GM21447 (cell line): ENCODE measurements around the gene PCDHGA3.
"Not testable (repeated sequence)": the region's sequence is repeated elsewhere in the genome, so short reads cannot be mapped to it uniquely, and the experiment has no call there.

Experiments used
- ATAC-seq: cut with Tn5 transposase; IDR thresholded peaks from one replicate; pipeline ENCODE4 v1.9.1; 2021; ENCODE audit not compliant: unreplicated experiment

Gene PCDHGA3

DNA sequence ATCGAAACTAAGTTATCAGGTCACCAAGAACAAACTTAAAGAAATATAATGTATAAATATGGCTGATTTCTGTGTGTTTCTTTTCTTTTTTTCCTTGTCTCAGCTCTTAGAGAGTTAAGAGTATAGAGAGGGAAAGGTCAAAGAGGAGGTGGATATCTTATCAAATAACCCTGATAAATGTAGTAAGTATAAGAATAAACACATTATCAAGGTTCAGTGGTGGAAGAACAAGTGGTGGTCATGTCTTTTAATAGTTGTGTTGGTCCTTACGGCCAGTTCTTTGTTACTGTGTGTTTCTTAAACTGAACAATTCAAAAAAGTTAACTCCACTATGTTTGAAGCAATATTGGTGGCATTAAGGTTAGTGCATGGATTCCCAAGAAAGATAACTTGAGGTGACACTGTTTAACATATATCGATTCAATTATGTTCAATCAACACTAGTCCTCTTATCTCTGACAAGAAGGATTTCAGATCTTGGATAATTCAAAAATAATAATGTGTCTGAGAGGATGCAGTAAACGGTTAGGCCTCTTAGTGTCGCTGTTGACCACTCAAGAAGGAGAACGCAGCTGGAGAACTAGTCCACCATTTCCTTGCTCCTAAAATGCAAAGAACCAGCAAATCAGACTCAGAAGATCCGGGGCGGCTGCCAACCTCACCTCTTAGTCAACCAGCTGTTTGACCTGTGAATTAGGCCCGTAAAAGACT is at the start of gene PCDHGA3:
PCDHGA3 (plus strand) TSS at position 588 of the 711 bp plus-strand sequence. CDS start 205 bp downstream, outside the sequence.
- ATAC-seq = no peak

GRCh38 chr5:141298376-141298775 is 45.3 kb upstream of the PCDHGA3 start:
- no peak for ATAC-seq

DNA sequence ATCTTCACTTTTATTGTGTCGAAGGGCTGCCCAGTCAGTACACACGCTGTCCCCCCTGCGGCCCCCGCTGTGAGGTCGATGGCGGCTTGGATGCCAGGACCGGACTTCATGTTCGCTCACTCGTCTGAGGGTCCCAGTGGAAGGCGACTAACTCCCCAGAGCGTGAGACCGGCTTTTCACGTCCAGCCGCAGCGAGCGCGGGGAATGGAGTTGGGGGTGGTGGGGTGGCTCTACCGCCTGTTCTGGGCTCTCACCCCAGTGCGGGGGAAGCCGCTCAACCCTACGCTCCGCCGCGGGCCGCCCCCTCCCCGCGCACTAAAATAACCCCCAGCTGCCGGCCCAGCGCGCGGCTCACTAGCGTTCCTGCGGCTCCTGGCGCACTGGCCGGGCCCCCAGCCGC is 39.9 kb upstream of the PCDHGA3 start, which contains the start of gene SLC25A2:
SLC25A2 (minus strand) TSS at position 294 of the 400 bp plus-strand sequence; CDS start at position 110, 184 bp downstream.
- no peak for ATAC-seq

- ATAC-seq = no peak
Measured at GRCh38 chr5:141306630-141307029, 37.0 kb upstream of the PCDHGA3 start.

DNA sequence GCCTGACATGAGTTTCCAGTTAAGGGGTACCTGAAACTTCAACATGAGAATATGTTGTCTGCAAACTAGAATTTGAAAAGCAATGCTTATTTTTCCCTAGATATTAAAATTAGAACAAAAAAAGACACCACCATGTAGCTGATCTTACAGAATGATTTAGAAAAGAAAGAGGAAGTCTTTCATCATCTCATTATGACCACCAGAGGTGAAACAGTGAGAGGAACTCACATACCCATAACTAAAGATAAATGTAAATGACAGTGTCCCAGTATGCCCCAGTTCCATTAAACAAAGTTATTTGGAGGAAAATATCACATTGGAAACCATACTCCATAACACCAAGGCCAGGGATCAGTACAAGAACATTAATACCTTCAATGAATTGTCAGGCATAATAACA is 29.9 kb upstream of the PCDHGA3 start:
- ATAC-seq = no peak

DNA sequence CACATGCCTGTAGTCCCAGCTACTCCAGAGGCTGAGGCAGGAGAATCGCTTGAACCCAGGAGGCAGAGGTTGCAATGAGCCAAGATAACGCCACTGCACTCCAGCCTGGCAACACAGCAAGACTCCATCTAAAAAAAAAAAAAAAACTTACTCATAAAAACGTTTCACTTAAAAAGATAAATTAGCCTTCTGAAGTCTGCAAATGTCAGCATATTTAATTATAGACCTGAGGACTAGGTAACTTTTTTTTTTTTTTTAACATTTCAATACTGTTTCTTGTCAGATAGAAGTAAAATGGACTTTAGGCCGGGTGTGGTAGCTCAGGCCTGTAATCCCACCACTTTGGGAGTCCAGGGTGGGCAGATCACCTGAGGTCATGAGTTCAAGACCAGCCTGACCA is 26.7 kb upstream of the PCDHGA3 start:
- not testable (repeated sequence) for ATAC-seq

DNA sequence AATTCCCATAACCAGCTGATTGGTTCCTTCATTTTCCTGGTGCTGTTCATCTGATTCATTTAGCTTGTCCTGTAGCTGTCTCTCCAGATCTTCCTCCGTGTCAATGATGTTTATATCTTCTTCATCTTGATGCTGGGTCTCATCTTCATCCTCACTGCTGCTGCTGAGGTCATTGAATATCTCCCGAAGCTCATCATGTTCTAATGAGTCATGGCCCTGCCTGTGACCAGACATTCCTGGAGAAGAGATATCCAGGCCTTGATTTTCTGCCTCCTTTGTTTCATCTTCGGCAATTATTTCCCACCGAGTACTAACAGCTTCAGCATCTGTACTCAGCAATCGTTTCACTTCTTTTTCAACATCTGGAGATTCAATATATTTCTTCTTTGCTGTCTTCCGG is 24.4 kb upstream of the PCDHGA3 start:
- ATAC-seq = no peak

- no peak for ATAC-seq
Measured at GRCh38 chr5:141319699-141320098, 23.9 kb upstream of the PCDHGA3 start.

- peak; percentile 91 for ATAC-seq
Measured at GRCh38 chr5:141320225-141321169, 23.1 kb upstream of the PCDHGA3 start, which contains the start of gene TAF7. Gene TAF7 (minus strand): TSS chr5:141320784. CDS start chr5:141320044, 740 bp downstream.

DNA sequence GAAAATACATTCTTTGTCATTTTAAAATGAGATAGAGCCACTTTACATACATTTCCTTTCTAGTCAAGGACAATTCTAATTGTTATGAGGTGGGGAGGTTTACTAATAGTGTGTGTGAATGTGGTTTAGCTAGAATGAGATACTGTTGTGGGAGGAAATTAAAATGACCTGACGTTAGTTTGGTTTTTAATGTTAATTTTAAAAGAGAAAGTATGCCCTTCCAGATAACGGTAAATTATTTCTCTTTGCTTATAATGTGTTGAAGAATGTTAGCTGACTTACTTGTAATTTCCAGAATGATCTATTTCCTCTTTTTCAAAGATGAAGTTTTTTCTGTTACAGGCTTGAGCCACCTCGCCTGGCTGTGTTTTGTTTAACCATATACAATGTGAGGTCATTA is 21.4 kb upstream of the PCDHGA3 start:
- no peak for ATAC-seq

- ATAC-seq = peak; percentile 74
Measured at GRCh38 chr5:141326088-141326854, 17.4 kb upstream of the PCDHGA3 start.

GRCh38 chr5:141328231-141328630 is 15.4 kb upstream of the PCDHGA3 start:
- no peak for ATAC-seq

DNA sequence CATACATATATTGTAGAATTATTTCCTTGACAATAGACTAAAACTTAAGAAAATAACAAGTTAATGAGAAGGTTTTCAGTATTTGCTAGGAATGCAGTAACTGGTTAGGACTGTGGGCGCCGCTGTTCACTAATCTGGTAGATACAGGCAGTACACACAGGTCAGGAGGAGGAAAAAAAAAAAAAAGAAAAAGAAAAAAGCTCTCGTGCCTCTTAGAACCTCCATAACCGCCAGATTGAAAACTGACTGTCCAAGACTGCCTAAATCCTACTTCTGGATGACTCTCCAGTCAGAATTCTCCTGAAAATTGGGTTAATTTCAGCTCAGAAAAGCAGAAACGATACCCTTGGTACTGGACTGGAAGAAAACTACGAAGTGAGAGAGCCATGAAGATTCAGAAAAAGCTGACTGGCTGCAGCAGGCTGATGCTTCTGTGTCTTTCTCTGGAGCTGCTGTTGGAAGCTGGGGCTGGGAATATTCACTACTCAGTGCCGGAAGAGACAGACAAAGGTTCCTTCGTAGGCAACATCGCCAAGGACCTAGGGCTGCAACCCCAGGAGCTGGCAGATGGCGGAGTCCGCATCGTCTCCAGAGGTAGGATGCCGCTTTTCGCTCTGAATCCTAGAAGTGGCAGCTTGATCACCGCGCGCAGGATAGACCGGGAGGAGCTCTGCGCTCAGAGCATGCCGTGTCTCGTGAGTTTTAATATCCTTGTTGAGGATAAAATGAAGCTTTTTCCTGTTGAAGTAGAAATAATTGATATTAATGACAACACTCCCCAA is 13.1 kb upstream of the PCDHGA3 start, which contains the start of gene PCDHGA1:
PCDHGA1 (plus strand) TSS at position 216 of the 782 bp plus-strand sequence.
- no peak for ATAC-seq

GRCh38 chr5:141332571-141332970 is 11.1 kb upstream of the PCDHGA3 start:
- not testable (repeated sequence) for ATAC-seq

GRCh38 chr5:141338538-141339306 is 4.9 kb upstream of the PCDHGA3 start, which contains the start of gene PCDHGA2:
Gene PCDHGA2 (plus strand): TSS chr5:141338760.
- ATAC-seq = no peak

GRCh38 chr5:141340781-141341354 is 2.8 kb upstream of the PCDHGA3 start:
- ATAC-seq = not testable (repeated sequence)

DNA sequence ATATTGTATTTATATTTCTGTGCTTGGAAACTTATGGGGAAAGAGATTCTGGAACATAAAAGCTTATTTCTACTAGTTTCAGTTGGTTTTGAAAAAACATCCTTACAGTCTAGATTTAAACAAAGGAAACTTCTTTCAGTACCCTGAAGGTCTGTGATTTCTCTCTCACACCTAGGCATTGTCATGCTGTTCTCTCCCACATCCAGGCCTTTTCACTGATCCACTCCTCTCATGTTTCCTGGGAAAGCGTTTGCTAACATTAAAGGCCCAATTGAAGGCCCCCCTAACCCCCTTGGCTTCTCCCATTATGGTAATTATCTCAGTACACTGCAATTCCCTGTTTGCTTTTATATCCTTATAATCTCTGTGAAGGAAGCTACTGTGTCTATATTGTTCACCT is 856 bp upstream of the PCDHGA3 start:
- no peak for ATAC-seq

DNA sequence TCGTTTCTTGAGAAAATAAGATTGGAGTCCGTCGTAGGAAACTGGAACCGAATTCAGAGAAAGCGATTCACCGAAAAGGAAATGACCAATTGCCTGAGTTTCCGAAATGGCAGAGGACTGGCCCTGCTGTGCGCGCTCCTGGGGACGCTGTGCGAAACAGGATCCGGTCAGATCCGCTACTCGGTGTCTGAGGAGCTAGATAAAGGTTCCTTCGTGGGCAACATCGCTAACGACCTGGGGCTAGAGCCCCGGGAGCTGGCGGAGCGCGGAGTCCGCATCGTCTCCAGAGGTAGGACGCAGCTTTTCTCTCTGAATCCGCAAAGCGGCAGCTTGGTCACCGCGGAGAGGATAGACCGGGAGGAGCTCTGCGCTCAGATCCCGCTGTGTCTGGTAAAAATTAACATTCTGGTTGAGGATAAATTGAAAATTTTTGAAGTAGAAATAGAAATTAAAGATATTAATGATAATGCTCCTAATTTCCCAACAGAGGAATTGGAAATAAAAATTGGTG is 379 bp downstream of the PCDHGA3 start:
- no peak for ATAC-seq

DNA sequence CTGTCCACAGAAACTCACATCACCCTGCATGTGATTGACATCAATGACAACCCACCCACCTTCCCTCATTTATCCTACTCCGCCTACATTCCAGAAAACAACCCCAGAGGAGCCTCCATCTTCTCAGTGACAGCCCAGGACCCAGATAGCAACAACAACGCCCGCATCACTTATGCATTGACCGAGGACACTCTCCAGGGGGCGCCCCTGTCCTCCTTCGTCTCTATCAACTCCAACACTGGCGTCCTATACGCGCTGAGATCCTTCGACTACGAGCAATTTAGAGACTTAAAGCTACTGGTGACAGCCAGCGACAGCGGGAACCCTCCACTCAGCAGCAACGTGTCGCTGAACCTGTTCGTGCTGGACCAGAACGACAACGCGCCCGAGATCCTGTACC is 1.7 kb downstream of the PCDHGA3 start:
- ATAC-seq = no peak
